Vagina (tissue), 2 donors: ENCODE results near the gene NDUFA5. TPM values are rescaled to one million over a fixed set of nuclear protein-coding genes. Genes with fewer than 3 reads are reported as not detected.

ENCODE experiments used
- DNase-seq, 2 donors: peaks; one replicate each; pipeline ENCODE4 v3.0.0-alpha.2; 2017; ENCODE audit errors: extremely low spot score in 2 of 2
- H3K27ac ChIP-seq: fragments of 200-600 bp; sonication (generic); one replicate; pipeline ENCODE4 v1.5.1; 2019
- H3K27me3 ChIP-seq: fragments of 200-600 bp; sonication (generic); one replicate; pipeline ENCODE4 v1.5.1; 2019
- H3K36me3 ChIP-seq, 2 donors: fragments of 200-600 bp; sonication (generic); one replicate each; pipeline ENCODE4 v1.5.1; 2017 to 2019
- H3K4me1 ChIP-seq: fragments of 200-600 bp; sonication (generic); one replicate; pipeline ENCODE4 v1.5.1; 2019
- H3K4me3 ChIP-seq, 2 donors: fragments of 200-600 bp; sonication (generic); 1 replicate in 1 of 2; 2 replicates in 1 of 2; pipeline ENCODE4 v1.5.1; 2016 to 2019
- H3K9me3 ChIP-seq: fragments of 200-600 bp; sonication (generic); one replicate; pipeline ENCODE4 v1.5.1; 2019
- CTCF ChIP-seq, 3 experiments: fragments of 450-650 bp in 2 of 3; fragments of 200-600 bp in 1 of 3; sonication (generic) in 1 of 3; IDR thresholded peaks; one replicate each; pipeline ENCODE4 v1.5.1; 2017 to 2019; ENCODE audit warnings: antibody characterized with exemption in 3 of 3, mild to moderate bottlenecking in 2 of 3, moderate library complexity in 2 of 3
- POLR2A ChIP-seq, 2 donors: fragments of 450-650 bp; IDR thresholded peaks; one replicate each; pipeline ENCODE4 v1.6.1; 2017; ENCODE audit warnings: antibody characterized with exemption in 2 of 2, mild to moderate bottlenecking in 2 of 2, moderate library complexity in 2 of 2
- POLR2AphosphoS5 ChIP-seq, 2 donors: sonication (generic); formaldehyde crosslinking; IDR thresholded peaks; one replicate each; pipeline ENCODE4 v1.9.0; 2017; ENCODE audit warnings: antibody characterized with exemption in 2 of 2, mild to moderate bottlenecking in 2 of 2, low read depth in 1 of 2; ENCODE audit not compliant: insufficient read depth in 1 of 2
- intact Hi-C: fragments of 100-400 bp; cut with DNase I; formaldehyde crosslinking; loops from one replicate; pipeline ENCODE4 v1.15.1; 2023
- total RNA-seq: library from RNA; depleted of rRNA; stranded (reverse); fragments of >200 nt; gene quantifications from one replicate; pipeline ENCODE4 v1.2.3, GENCODE V29; 2016

The NDUFA5 gene
- total RNA-seq, 1 donor from 2014 or later = 25.8 TPM

- no peak for DNase-seq
- no peak overlapping the region for H3K27ac ChIP-seq
- H3K4me1 ChIP-seq = no peaks in the 10 kb centered on the region
- intact Hi-C loops = no loop called here
- no peaks in the 10 kb centered on the region for H3K36me3 ChIP-seq
- TF ChIP-seq POLR2A (IDR thresholded peaks at IDR 0.05) (no peak), CTCF (IDR thresholded peaks at IDR 0.05) (no peak), POLR2AphosphoS5 (IDR thresholded peaks at IDR 0.05; ENCODE audit: insufficient read depth in 1 of 2, low read depth in 1 of 2) (no peak)
- H3K27me3 ChIP-seq = no peaks in the 10 kb centered on the region
- H3K4me3 ChIP-seq = no peak overlapping the region
- no peaks in the 10 kb centered on the region for H3K9me3 ChIP-seq
Observed at GRCh38 chr7:123500878-123501489, 56.6 kb downstream of the NDUFA5 start.

GRCh38 chr7:123499211-123499970 lies 58.2 kb downstream of the NDUFA5 start:
- no peaks in the 10 kb centered on the region for H3K27me3 ChIP-seq
- H3K27ac ChIP-seq = no peak overlapping the region
- H3K4me1 ChIP-seq = no peaks in the 10 kb centered on the region
- no peak for TF ChIP-seq POLR2AphosphoS5 (IDR thresholded peaks at IDR 0.05; ENCODE audit: insufficient read depth in 1 of 2, low read depth in 1 of 2)
- TF ChIP-seq POLR2A (IDR thresholded peaks at IDR 0.05) = no peak
- H3K9me3 ChIP-seq = no peaks in the 10 kb centered on the region
- no peaks in the 10 kb centered on the region for H3K36me3 ChIP-seq
- H3K4me3 ChIP-seq = no peak overlapping the region
- no peak for DNase-seq
- intact Hi-C loops = no loop called here

- Histone ChIP-seq H3K9me3 (no peaks in the 10 kb centered on the region), H3K36me3 (no peaks in the 10 kb centered on the region), H3K4me3 (no peak overlapping the region), H3K4me1 (no peaks in the 10 kb centered on the region), H3K27me3 (no peaks in the 10 kb centered on the region), H3K27ac (no peak overlapping the region)
- TF ChIP-seq CTCF (IDR thresholded peaks at IDR 0.05) = no peak
- TF ChIP-seq POLR2AphosphoS5 (IDR thresholded peaks at IDR 0.05; ENCODE audit: insufficient read depth in 1 of 2, low read depth in 1 of 2) = no peak
- no peak for TF ChIP-seq POLR2A (IDR thresholded peaks at IDR 0.05)
- no peak for DNase-seq
- intact Hi-C loops = no loop called here
Observed at GRCh38 chr7:123498601-123499000, 59.0 kb downstream of the NDUFA5 start.

- no peaks in the 10 kb centered on the region for H3K4me1 ChIP-seq
- no peaks in the 10 kb centered on the region for H3K9me3 ChIP-seq
- H3K27me3 ChIP-seq = no peaks in the 10 kb centered on the region
- DNase-seq = no peak
- no peak overlapping the region for H3K4me3 ChIP-seq
- intact Hi-C loops = no loop called here
- TF ChIP-seq CTCF (IDR thresholded peaks at IDR 0.05) (no peak), POLR2A (IDR thresholded peaks at IDR 0.05) (no peak), POLR2AphosphoS5 (IDR thresholded peaks at IDR 0.05; ENCODE audit: insufficient read depth in 1 of 2, low read depth in 1 of 2) (no peak)
- H3K36me3 ChIP-seq = no peaks in the 10 kb centered on the region
- H3K27ac ChIP-seq = no peak overlapping the region
Observed at GRCh38 chr7:123498031-123498430, 59.6 kb downstream of the NDUFA5 start.

GRCh38 chr7:123494193-123494796 lies 63.3 kb downstream of the NDUFA5 start:
- Histone ChIP-seq H3K36me3 (no peaks in the 10 kb centered on the region), H3K4me1 (no peaks in the 10 kb centered on the region), H3K4me3 (no peak overlapping the region), H3K27ac (no peak overlapping the region), H3K27me3 (no peaks in the 10 kb centered on the region), H3K9me3 (no peaks in the 10 kb centered on the region)
- intact Hi-C loops = no loop called here
- no peak for DNase-seq
- TF ChIP-seq CTCF (IDR thresholded peaks at IDR 0.05) (peak in 2 of 3 experiments; percentile 41 to 49), POLR2AphosphoS5 (IDR thresholded peaks at IDR 0.05; ENCODE audit: insufficient read depth in 1 of 2, low read depth in 1 of 2) (no peak)
